GM12864 (cell line): ENCODE data around the gene OR4D1.
"Not testable (repeated sequence)": the region's sequence is repeated elsewhere in the genome, so short reads cannot be mapped to it uniquely, and the experiment has no call there.

ENCODE experiments used
- DNase-seq: peaks from one replicate; pipeline ENCODE4 v3.0.0-alpha.2; 2011; ENCODE audit warnings: low read depth
- H3K4me3 ChIP-seq: 2 replicates; pipeline ENCODE4 v1.5.1; 2011; ENCODE audit warnings: mild to moderate bottlenecking, low read depth, low read length, control low read depth
- TF ChIP-seq, protein P1 (sequence below): IDR thresholded peaks from 2 replicates; pipeline ENCODE4 v1.5.1; 2011; ENCODE audit warnings: low read depth, mild to moderate bottlenecking, moderate library complexity, low read length, control low read depth, inconsistent platforms; ENCODE audit errors: missing control alignments

OR4D1 gene

DNA sequence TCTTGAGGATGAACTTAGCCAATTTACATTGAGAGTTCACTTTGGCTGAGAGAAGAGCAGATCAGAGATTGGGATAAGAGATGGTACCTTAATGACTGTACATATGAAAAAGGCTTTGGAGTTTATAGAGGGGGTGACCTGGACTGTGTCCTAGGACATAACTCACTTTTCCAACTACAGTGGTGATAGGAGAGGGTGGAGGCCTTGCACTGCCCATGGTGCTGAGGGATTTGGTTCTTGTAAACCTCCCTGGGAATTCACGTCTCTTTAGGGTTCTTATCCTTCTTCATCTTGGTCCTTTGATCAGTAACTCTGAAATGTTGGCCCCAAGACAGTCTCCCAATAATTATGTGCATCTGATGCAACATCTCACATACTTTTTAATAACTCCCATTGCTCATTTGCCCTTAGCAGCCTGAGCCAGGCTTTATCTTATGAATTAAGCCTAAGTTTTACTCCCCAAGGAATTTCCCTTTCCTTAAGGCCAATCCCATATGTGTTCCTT lies at the start of gene OR4D1:
OR4D1 (plus strand) TSS at position 455 of the 505 bp plus-strand sequence. CDS start 6,770 bp downstream, outside the sequence.
- TF ChIP-seq, protein P1, sequence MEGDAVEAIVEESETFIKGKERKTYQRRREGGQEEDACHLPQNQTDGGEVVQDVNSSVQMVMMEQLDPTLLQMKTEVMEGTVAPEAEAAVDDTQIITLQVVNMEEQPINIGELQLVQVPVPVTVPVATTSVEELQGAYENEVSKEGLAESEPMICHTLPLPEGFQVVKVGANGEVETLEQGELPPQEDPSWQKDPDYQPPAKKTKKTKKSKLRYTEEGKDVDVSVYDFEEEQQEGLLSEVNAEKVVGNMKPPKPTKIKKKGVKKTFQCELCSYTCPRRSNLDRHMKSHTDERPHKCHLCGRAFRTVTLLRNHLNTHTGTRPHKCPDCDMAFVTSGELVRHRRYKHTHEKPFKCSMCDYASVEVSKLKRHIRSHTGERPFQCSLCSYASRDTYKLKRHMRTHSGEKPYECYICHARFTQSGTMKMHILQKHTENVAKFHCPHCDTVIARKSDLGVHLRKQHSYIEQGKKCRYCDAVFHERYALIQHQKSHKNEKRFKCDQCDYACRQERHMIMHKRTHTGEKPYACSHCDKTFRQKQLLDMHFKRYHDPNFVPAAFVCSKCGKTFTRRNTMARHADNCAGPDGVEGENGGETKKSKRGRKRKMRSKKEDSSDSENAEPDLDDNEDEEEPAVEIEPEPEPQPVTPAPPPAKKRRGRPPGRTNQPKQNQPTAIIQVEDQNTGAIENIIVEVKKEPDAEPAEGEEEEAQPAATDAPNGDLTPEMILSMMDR, result no peak
- H3K4me3 ChIP-seq, result no peak within 1 kb of the TSS
- no peak for DNase-seq

DNA sequence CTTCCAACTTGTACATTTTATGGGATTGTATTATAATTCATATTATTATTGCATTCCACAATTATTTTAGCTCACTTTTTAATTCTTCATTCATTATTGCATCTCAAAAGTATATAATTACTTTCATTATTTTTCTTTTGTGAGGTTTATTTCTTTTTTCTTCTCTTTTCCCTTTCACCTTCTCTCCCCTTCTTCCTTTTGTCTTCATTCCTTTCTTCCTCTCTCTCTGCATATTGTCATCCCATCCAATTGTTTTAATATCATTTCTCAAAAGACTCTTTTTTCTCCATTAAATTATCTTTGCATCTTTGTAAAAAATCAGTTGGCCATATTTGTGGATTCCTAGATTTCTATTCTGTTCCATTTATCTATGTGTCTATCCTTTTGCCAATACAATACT lies 47.7 kb upstream of the OR4D1 start:
- TF ChIP-seq, protein P1, result no peak
- H3K4me3 ChIP-seq, result no peak overlapping the region
- no peak for DNase-seq

DNA sequence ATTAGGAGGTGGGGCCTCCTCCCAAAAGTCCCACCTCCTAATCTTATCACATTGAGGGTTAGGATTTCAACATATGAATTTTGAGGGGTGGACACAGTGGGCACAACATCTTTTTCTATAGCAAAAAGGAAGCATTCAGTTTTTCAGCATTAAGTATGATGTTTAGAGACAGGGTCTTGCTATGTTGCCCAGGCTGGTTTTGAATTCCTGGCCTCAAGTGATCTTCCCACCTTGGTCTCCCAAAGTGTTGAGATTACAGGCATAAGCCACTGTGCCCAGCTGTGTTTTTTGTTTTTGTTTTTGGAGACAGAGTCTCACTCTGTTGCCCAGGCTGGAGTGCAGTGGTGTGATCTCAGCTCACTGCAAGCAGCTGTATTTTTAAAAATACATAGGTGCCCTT lies 46.3 kb upstream of the OR4D1 start:
- not testable (repeated sequence) for H3K4me3 ChIP-seq, DNase-seq

DNA sequence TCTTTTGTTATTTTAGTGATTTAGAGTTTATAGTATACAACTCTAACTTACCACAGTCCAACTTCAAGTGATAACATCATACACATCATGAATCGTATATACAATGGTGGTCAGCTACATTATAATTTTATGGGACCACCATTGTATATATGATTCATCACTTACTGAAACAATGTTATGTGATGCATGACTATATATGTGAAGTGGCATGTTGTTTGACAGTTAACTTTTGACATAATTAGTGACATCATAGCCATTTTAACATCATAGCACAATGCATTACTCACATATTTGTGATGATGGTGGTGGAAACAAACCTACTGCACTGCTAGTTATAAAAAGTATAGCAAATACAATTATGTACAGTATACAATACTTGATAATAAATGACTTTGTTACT lies 43.1 kb upstream of the OR4D1 start:
- DNase-seq, result no peak
- H3K4me3 ChIP-seq, result no peak overlapping the region
- TF ChIP-seq, protein P1, result no peak

DNA sequence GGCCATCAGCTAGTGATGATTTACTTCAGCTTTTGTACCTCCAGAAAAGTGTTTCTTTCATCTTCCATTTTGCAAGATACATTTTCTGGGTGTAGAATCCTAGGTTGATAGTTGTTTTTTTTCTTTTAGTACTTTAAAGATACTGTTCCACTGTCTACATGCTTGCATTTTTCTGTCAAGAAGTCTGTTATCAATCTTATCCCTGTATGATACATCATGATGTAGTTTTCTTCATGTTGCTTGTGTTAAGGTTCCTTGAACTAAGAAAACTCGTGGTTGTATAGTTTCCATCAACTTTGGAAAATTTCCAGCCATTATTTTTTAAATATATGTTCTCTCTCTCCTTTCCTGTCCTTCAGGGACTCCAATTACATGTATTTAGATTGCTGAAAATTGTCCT lies 40.9 kb upstream of the OR4D1 start:
- DNase-seq, result no peak
- TF ChIP-seq, protein P1, result no peak
- H3K4me3 ChIP-seq, result no peak overlapping the region

DNA sequence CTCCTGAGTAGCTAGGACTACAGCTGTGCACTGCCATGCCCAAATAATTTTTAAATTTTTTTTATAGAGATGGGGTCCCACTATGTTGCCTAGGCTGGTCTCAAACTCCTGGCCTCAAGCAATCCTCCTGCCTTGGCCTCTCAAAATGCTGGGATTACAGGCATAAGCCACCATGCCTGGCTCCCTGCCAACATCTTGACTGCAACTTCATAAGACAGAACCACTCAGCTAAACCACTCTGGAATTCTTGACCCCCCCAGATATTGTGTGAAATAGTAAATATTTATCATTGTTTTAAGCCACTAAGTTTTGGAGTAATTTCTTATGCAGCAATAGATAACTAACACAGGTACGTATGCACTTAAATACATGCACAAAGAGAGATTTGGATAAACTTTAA lies 39.0 kb upstream of the OR4D1 start:
- DNase-seq, result no peak
- TF ChIP-seq, protein P1, result no peak

DNA sequence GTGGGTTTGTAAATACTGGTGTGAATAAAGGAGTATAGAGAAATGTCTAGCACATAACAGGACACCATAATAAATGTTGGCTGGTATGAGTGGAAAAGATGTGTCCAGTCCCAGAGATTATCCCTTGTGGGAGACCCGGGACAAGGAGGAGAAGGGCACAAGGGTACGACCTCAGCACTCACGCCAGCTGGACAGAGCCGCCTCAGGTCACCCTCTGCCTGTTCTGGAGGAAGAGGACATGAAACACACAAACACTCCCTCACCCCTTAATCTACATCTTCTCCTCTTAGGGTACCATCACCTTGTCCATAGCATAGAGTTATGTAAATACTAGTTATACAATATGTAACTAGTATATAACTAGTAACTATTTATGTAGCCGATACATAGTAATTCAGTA lies 38.2 kb upstream of the OR4D1 start:
- TF ChIP-seq, protein P1, result no peak
- no peak for DNase-seq
- H3K4me3 ChIP-seq, result no peak overlapping the region

More for the DNA sequence above, 39.0 kb upstream of the OR4D1 start:
- no peak overlapping the region for H3K4me3 ChIP-seq

DNA sequence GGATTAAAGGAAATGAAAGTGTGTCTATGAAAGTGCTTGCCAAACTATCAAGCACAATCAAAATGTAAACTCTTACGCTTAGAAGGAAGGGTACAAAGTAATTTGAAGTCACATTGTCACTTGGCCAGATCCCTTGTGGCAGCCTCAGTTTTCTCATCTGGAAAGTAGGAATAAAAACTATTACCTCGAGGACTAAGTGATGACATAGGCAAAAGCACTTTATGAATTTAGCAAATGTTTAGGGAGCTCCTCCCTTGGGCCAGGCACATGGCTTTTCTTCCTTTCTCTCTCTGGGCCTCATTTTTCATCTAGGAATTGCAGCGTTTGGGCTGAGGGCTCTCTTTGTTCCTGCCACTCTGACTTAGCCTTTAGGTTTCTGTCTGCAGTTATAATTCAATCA lies 36.5 kb upstream of the OR4D1 start:
- DNase-seq, result no peak
- no peak overlapping the region for H3K4me3 ChIP-seq
- TF ChIP-seq, protein P1, result no peak
